NCI-H1694 (cell line): ENCODE data around the gene DLX5.

ENCODE experiments used
- DNase-seq: peaks from one replicate; lab custom pipeline; 2025; lab: John Stamatoyannopoulos, UW

The DLX5 gene

DNA sequence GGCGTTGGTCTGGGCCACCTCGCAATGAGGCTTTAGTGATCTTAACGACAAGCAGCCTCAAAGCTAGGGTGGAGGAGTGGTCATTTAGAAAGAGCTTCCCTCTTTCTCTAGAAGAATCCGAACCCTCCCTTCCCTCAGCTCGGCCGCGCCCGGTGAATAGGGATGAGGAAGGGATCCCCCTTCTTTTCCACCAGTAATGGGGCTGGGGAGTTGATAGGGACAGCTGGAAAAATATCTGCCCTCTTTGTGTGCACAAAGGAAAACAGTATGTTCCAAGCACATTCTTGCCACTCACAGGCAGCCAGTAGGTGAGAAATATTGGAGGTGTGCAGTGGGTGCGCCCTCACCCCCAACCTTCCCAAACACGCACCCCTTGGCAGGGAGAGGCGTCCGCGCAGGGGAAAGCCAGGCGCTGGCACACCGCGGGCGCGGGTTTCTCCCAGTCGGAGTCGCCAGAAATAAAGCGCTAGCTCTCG, 6.5 kb downstream of the DLX5 start:
- DNase-seq, result no peak

DNA sequence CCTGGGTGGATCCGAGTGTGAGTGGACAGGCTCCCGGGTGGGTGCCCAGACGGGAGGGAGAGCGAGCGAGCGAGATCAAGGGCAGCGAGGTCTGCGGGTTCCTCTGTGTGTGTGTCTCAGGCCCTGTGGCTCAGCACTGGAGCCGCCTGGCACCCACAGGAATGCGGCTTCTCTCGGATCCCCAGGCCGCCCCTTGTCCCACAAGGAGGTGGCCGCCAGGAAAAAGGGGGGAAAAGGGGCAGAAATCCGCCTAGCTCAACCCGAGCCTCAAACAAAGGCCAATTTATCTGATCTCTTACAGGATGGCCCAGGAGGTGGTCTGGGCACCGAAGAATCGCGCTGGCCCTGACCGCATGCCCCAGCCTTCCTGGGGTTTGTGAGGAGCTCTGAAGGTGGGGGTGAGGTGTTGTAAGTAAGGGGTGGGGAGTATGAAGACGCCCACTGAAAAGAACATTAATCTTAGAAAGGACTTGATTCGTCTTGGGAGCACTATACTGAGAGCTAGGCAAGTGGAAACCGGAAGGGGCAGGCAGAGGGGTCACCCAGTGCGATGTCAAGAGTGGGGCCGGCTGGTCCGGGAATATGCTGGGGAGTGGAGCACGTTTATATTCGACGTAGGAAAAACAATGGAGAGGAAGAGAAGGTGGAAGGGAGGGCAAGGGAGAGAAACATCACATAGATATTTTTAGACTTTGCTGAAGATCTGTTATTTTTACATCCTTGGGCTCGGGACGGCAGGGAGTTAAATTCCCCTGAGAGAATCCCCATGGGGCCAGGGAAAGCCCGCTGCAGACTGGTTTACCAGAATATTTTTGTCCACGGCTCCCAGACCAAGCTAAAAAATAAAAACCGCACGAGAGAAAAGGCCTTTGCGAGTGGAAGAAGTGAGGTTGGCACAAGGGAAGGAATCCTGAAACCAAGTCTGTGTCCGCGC, 7.2 kb downstream of the DLX5 start:
- no peak for DNase-seq

DNA sequence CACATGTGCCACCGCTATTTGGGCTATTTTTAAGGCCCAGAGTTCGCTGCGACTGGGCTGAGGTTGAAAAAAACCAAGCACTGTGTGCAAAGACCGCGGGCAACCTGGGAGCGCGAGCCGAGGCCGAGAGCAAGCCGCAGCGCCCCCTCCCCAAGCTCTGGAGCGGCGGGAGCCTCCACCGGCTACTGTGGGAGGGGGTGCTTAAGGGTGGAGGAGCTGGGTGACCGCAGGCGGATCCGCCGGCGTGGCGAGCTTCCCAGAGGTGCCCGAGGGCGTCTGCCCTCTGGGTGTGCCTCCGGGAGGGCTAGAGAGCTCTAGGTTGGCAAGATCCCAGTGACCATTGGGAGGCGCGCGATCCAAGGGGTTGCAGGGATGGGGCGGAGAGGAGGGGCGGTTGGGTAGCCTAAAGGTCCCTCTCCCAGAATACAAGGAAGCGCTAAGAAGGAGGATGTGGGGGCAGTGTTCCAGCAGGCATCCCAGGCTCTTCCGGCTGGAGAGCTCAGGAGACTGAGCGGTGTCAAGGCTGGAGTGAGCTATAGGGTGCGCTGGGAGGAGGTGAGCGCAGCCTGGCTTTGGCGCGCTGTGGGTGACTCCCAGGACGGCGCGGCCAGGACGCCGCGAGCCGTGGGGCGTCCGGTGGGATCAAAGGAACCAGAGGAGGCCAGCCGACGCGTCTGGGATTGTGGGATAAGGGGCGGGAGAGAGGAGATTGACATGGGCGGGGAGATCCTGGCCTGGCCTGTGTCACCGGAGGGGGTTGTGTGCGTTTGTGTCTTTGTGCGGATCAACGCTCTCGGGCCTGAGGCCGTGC, 8.0 kb downstream of the DLX5 start:
- DNase-seq, result no peak

DNA sequence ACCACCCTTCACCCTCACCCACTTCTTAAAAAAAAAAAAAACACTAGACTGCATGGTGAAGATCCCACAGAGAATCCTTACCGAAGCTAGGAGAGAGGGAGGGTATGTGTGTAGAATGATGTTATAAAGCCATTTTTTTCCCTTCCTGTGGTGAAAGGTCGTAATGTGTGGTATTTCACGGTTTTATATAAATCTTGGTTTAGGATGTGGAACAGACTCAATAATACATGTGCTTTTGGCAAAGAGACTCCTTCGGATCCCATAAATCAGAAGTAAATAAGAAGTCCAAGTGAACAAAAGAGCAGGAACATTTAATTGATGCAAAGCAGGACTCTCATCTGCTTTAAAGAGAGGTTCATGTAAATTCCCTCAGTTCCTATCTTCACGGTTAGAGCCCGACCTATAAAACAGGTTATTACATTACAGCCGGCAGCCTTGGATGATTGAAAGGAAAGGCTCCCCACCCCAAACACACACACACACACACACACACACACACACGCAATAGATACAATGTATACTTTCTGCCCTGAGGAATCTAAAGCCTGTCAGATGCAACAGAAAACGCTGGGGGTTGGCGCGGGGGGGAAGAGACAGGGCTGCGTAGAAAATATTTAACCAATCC, 8.8 kb downstream of the DLX5 start:
- no peak for DNase-seq

DNA sequence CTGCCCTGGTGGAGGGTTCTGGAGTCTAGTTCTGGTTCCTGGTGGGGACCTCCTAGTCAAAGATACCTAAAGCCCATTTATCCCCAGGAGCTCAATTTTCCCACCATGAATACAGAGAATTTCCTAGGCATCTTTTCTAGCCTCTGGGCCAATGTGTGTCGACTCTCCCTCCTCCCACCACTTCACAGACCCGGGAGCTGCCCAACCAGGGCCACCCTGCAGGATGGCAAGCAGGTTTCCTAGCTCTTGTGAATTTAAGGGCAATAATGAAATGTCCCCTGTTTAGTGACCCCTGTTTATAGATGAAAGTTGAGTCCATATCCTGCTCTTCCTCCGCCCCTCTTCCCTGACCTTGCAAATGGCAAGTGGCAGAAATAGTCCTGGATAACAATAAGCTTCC, 9.4 kb downstream of the DLX5 start:
- DNase-seq, result no peak

DNA sequence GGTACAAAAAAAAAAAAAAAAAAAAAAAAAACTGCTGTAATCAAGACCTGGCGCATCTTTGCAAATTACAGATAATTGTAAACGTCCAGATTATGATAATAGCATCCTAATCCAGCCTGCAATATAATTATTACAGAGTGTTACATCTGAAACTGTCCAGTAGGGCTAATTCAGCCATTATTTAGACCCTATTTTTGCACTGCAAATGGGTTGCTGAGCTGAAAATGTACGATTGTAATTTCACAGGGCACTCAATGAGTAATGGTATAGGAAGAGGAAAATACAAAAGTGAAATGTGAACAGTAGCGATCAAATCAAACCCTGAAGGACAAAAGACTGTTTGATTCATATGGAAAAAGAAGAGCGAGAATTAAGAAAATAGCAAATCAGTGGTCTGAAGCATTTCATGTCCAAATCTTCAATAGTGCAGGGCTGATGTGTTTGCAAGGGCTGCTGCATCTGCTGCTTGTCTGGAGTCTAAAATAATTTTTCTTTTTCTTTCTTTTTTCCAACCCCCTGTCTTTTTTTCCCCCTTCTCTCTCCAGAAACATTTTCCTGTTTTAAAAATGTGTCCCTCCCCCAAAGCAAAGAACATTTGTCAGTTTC, 10.4 kb downstream of the DLX5 start:
- no peak for DNase-seq

DNA sequence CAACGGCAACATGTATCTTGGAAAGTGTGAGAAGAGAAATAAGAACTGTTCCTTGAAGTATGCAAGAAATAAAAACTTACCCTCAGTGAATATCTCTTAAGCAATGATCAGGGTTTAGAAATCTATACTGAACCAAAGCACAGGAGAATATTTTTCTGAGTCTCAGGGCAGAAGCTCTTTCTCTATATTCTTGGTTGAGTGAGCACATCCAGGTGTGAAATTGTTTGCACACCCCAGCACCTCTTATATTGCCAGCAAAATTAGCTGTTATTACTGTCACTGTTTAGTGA, 10.8 kb downstream of the DLX5 start:
- no peak for DNase-seq

DNA sequence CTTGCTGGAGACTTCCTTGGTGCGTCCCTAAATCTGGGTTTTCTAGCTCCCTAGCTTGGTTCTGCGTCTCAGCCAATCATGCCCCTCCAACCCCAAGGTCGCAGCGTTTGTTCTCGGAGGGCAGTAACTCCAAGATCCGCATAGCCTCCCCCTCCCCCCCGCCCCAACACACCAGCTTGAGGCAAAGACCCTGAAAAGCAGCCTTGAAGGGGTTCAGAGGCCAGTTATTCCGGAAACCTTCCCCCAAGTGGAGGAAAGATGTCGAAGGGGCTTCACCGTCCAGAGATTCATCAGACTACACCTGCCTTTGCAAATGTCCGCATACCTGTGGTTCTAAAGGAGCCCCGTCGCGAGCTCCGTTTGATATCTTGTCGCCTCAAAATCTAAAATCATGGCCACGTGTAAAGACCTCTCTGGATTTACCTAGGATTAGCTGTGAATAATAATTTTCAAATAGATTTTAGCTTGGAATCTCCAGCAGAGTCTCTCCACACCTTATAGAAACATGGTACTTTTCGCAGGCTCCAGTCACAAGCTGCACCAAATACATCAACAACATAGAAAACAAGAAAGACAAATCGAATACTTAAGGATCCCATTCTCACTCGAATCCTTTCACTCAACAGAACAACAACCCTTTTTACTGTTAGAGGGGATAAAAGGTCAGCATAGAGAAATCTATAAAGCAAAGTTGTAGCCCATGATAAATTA, 11.3 kb downstream of the DLX5 start:
- no peak for DNase-seq

DNA sequence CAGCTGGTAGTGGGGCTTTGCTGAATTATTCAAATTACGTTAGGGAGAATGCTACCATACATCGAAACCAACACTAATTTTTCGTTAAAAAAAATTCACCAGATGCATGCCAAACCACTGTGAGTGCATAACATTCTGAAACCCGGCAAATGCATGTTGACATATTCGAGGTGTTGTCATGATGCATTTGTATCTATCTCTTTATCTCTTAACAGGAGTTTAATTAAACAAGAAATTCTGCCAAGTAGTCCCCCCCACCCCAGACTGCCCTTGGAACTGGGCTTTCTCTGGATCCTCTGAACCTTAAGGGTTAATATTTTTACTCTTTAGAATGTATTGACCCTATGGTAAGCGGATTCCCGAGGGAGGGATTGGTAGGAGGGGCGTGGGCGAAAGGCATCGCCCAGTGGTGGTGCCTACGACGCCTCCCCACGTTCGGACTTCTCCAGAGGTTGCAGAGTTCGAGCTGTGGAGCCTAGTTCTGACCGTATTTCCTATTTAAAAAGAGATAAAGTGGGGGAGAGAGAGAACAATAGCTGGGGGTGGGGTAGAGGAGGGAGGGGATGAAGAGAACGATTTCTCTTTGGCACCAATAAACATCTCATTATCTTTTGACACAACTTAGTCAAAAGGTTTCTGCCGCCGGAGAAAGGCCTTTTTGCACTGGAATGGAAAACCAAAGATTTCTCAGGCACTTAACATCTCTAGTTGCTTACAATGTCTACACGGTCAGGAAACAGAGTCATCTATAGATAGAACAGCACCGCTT, 12.1 kb downstream of the DLX5 start:
- DNase-seq, result no peak

DNA sequence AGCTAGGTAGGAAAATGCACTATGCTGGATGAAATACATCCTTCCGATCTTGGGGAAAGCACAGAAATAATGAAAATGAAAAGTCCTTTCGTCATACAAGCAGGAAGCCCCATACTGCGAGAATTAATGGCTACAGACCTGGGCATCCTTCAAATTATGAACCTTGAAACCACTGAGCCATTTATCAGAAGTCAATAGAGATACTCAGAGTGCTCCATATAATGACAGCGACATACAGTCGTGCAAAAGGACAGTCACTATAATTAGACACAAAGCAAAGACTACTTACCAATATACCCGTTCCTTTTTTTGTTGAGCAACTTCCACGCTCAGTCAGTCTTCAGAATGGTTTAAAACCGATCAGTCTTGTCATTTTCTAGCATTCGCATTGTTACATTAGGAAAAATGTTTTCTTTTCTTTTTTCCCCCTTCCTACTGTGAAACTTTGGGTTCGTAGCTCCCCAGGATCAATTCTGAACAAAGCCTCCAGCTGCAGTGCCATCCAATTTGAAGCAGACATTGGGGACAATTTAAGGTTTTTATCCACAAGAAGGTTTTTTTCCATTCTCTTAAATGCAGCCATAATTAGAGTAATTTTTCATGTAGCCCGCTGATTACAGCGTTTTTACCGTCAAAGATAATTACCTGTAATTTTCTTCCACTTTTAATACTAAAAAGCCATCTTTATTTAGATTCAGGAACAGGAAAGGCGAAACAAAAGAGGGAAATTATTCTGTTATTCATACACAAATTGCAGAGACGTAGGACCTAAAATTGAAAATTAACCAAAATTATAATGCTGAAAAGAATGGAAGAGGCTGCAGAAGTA, 12.9 kb downstream of the DLX5 start:
- no peak for DNase-seq

DNA sequence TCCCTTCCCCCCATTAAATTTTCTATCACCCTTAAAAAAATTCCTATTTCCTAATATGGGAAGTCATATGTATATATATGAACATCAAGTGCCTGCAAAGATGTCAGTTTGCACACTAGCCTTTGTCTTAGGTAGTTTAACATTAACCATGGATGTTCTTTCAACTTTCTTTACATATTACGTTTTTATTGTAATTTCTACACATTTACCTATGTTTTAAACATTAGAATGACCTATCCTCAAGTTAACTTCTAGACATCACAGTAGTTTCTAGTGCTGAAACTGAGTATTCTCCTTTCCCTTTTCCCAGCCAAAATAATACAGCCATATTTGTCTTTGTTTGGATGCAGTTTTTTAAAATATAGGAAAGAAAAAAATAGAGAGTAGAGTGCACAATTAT, 13.5 kb downstream of the DLX5 start:
- no peak for DNase-seq

DNA sequence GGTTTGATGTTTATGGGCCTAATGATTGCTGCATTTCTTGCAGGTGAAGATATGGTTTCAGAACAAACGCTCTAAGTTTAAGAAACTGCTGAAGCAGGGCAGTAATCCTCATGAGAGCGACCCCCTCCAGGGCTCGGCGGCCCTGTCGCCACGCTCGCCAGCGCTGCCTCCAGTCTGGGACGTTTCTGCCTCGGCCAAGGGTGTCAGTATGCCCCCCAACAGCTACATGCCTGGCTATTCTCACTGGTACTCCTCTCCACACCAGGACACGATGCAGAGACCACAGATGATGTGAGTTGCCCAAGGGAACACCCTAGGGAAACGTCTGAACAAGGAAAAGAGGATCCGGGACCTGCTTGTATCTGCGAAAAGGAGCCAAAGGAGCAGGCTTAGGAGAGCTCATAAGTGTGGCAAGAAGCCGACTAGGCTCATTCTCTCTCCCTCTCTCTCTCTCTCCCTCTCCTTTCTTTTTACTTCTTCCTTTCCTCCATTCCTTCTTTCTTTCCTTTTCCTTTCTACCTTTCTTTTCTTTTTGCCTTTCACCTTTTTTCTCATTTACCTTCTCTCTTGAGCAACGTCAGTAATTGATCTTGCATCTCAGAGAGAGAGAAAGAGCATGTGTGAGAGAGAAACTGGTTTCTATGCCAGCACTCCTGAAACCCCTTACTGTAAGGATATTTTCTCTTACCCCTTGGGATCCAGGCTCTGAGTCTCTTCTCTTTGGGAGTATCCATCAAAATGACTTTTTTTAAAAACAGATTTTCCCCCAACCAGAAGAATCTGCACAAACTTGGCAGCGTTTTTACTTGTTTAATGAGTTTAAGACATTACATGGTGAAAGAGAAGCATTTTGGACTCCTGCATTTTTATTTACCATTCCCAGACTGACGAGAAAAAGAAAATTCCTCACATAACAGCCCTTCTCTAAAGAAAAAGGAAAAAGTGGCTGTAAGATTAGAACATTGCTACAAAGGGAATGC, 14.6 kb downstream of the DLX5 start:
- no peak for DNase-seq

DNA sequence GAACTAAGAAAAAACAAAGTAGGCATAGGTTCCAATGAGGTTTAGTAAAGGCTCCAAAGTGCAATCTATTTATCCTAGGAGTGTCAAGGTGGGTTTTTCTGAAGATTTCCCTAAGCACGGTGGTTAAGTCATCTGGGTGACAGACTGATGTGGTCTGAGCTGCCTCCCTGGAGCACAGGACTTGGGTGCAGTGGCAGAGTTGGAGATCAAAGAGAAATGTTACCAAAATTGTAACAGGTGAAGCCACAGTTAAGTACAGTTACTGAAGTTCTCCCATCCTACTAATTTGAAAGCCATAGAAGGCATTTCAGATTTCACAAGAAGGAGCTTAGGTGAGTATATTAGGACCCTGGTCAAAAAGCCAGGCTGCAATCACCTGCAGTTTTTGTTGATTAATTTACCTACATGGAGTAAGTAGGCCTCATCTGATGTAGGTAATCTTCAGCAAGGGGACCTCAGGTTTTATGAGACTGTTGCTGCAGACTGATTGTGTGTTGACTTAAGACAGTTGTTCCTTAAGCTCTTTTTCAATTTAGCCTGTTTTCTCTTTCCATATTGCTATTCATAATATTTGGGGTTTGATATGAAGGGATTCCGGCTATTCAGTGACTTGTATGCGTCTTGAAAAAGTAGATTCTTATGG, 16.2 kb downstream of the DLX5 start:
- no peak for DNase-seq

DNA sequence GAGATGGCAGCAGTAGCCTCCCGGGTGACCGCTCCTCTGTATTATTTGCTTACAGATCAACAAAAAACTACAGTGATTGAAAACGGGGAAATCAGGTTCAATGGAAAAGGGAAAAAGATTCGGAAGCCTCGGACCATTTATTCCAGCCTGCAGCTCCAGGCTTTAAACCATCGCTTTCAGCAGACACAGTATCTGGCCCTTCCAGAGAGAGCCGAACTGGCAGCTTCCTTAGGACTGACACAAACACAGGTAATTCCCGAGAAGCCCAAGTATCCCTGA, 17.1 kb downstream of the DLX5 start:
- DNase-seq, result no peak

DNA sequence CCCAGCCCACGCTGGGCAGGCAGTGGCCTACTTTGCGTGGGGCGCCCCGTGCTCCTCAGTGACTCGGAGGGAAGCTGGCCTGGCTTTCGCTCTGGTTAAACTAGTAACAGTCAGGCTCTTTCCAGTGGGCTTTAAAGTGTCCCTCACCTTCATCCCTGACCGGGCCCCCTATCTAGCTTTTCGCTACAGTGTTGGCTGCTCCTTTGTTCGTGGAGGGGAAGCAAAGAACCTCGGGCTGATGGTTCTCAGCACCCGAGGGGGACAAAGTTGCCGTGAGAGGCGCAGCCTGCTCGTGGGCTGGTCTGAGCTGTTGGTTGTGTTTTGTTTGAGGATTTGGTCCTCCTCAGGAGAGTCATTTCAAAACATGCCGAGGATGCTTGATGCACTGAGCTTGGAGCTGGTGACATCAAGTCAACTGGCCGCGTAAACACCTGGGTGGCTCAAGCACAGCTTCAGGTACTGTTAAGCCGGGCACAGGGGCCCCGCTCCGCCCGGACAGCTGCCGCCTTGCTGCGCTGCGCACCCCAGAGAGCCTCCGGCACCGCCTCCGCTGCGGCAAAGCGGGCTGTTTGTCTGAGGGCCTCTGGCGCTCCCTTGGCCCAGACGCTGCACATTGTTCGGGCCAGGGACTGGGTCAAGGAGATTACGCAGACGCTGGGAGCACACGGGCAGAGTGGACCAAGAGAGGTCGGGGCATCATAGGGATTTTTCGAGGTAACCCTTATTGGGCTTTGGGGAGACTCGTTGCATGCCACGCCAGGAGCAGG, 17.6 kb downstream of the DLX5 start:
- DNase-seq, result no peak

DNA sequence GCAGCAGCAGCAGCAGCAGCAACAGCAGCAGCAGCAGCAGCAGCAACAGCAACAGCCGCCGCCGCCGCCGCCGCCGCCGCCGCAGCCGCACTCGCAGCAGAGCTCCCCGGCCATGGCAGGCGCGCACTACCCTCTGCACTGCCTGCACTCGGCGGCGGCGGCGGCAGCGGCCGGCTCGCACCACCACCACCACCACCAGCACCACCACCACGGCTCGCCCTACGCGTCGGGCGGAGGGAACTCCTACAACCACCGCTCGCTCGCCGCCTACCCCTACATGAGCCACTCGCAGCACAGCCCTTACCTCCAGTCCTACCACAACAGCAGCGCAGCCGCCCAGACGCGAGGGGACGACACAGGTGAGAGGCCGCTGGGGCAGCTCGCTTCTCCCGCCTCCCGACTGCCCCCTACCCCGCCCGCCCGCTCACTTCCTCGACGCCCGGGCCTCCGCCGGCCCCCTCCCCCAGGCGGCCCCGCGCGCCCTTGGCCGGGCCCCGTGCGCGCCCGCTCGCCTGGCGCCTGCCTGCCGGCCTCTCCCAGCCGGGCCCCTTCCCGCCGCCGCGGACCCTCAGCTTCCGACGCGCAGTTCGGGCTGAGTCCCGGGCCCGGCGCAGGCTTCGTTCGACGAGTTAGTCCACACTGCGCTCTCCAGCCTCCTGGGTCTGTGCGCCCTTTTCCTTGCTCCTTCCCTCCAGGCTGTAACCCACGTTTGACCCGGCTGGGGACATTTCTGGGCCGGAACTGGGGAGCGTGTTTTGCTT, 18.4 kb downstream of the DLX5 start:
- DNase-seq, result no peak
